Ovary (tissue), 3 donors: ENCODE results near the gene TOMM7.

ENCODE experiments used
- EP300 ChIP-seq: sonication (generic); formaldehyde crosslinking; IDR thresholded peaks from one replicate; pipeline ENCODE4 v1.6.1; 2017; ENCODE audit warnings: antibody characterized with exemption
- POLR2A ChIP-seq: fragments of 450-650 bp; IDR thresholded peaks from one replicate; pipeline ENCODE4 v1.6.1; 2017; ENCODE audit warnings: antibody characterized with exemption, mild to moderate bottlenecking, moderate library complexity
- TF ChIP-seq, protein P1 (sequence below), 3 donors: fragments of 450-650 bp in 2 of 3; fragments of 200-600 bp in 1 of 3; IDR thresholded peaks; one replicate each; pipeline versions ENCODE4 v1.5.1 to v1.8.0; 2016 to 2022; ENCODE audit warnings: antibody characterized with exemption in 3 of 3, mild to moderate bottlenecking in 1 of 3
- donor health status: DM: no; HTN: no; CAD: no.

DNA sequence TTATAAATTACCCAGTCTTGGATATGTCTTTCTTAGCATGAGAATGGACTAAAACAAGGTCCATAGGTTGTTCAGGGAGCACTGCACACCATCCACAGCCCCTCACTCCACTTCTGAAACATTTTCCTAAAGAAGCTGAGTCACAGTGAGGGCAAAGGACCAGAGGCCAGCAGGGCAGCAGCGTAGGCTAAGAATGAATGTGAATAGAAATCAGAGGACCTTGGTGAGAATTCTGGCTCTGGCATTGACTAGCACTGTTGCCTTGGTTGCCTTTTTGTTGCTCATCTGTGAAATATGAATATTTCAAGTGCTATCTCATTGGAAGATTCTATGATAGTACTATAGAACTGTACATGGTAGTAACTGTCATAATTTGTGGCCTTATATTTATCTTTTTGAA lies 41.7 kb upstream of the TOMM7 start:
- TF ChIP-seq, protein P1, sequence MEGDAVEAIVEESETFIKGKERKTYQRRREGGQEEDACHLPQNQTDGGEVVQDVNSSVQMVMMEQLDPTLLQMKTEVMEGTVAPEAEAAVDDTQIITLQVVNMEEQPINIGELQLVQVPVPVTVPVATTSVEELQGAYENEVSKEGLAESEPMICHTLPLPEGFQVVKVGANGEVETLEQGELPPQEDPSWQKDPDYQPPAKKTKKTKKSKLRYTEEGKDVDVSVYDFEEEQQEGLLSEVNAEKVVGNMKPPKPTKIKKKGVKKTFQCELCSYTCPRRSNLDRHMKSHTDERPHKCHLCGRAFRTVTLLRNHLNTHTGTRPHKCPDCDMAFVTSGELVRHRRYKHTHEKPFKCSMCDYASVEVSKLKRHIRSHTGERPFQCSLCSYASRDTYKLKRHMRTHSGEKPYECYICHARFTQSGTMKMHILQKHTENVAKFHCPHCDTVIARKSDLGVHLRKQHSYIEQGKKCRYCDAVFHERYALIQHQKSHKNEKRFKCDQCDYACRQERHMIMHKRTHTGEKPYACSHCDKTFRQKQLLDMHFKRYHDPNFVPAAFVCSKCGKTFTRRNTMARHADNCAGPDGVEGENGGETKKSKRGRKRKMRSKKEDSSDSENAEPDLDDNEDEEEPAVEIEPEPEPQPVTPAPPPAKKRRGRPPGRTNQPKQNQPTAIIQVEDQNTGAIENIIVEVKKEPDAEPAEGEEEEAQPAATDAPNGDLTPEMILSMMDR (IDR thresholded peaks at IDR 0.05), result no peak
- TF ChIP-seq POLR2A (no peak), EP300 (no peak)
